K562 (cell line): ENCODE data around the gene MDH1B. TPM values are rescaled to one million over a fixed set of nuclear protein-coding genes. Genes with fewer than 3 reads are reported as not detected.

Experiments used
- ATAC-seq: fragments of 200-7000 bp; cut with Tn5 transposase; 3 replicates; pipeline ENCODE4 v1.9.1; 2020; ENCODE audit warnings: moderate library complexity
- BruUV-seq: library from RNA; stranded (reverse); fragments of 400-500 nt; replicated peaks from 2 replicates; lab custom pipeline; 2021; lab: Mats Ljungman, UMichigan
- CTCF ChIA-PET: fragments of 300-600 bp; formaldehyde crosslinking; extraction: SDS; loops from one replicate; lab custom pipeline; 2021; ENCODE audit warnings: low intra/inter-chr PET ratio; lab: Yijun Ruan, JAX
- POLR2A ChIA-PET: fragments of 300-600, 350-650 bp; sonication (Branson Sonifier 250); formaldehyde crosslinking; extraction: SDS; loops from one replicate; lab custom pipeline; 2021; ENCODE audit warnings: antibody characterized with exemption, inconsistent platforms; lab: Yijun Ruan, JAX
- DNase-seq, 4 experiments: peaks; one replicate each; pipeline versions ENCODE4 v3.0.0 to v3.0.0-alpha.2; 2011 to 2018; ENCODE audit warnings: low spot score in 3 of 4, mixed read lengths in 3 of 4; ENCODE audit errors: extremely low read depth in 1 of 4
- FAIRE-seq: peaks from 2 replicates; lab custom pipeline; 2011; peaks lifted over from hg19 to GRCh38; lab: Jason Lieb, UNC
- H2AFZ ChIP-seq: 2 replicates; pipeline ENCODE4 v1.6.0; 2011; ENCODE audit warnings: low read depth, low read length, control low read depth, inconsistent platforms
- H3K27ac ChIP-seq: fragments of 200-600 bp; 3 replicates; pipeline ENCODE4 v1.8.0; 2011; ENCODE audit warnings: low read depth, mild to moderate bottlenecking, control low read depth, inconsistent platforms, low read length, moderate library complexity, mixed read lengths; ENCODE audit errors: extremely low read depth
- H3K27me3 ChIP-seq, 2 experiments: fragments of 300-600 bp in 1 of 2; 2 replicates in 1 of 2; 3 replicates in 1 of 2; pipeline versions ENCODE4 v1.6.0 to v1.8.0; 2011; ENCODE audit warnings: inconsistent platforms in 2 of 2, low read length in 2 of 2, mild to moderate bottlenecking in 1 of 2, mixed read lengths in 1 of 2, moderate library complexity in 1 of 2; ENCODE audit not compliant: control insufficient read depth in 2 of 2, insufficient read depth in 2 of 2
- H3K36me3 ChIP-seq: fragments of 300-600 bp; 3 replicates; pipeline ENCODE4 v1.8.0; 2011; ENCODE audit warnings: mild to moderate bottlenecking, low read length, inconsistent platforms; ENCODE audit not compliant: control insufficient read depth, insufficient read depth
- H3K4me1 ChIP-seq, 2 experiments: fragments of 200-600 bp in 1 of 2; replicated peaks in 1 of 2; 2 replicates in 1 of 2; 3 replicates in 1 of 2; pipeline versions ENCODE4 v1.5.1 to v1.8.0; 2011; ENCODE audit warnings: inconsistent platforms in 2 of 2, low read length in 2 of 2, mild to moderate bottlenecking in 1 of 2, mixed read lengths in 1 of 2, moderate library complexity in 1 of 2; ENCODE audit not compliant: control insufficient read depth in 2 of 2, insufficient read depth in 2 of 2
- H3K4me2 ChIP-seq: 2 replicates; pipeline ENCODE4 v1.6.1; 2011; ENCODE audit warnings: low read length, control low read depth, inconsistent platforms, mixed read lengths; ENCODE audit not compliant: insufficient read depth
- H3K4me3 ChIP-seq: fragments of 200-600 bp; sonication (generic), shearing (Covaris generic); 2 replicates; pipeline ENCODE4 v1.5.1; 2016; ENCODE audit warnings: control low read depth, inconsistent platforms
- H3K79me2 ChIP-seq: fragments of 200-600 bp; 3 replicates; pipeline ENCODE4 v1.8.0; 2011; ENCODE audit warnings: low read length, inconsistent platforms; ENCODE audit not compliant: control insufficient read depth, insufficient read depth
- H3K9ac ChIP-seq, 2 experiments: 2 replicates each; pipeline versions ENCODE4 v1.6.0 to v1.6.1; 2011; ENCODE audit warnings: low read depth in 2 of 2, low read length in 2 of 2, control low read depth in 1 of 2, inconsistent platforms in 1 of 2, mild to moderate bottlenecking in 1 of 2, mixed read lengths in 1 of 2; ENCODE audit not compliant: insufficient read depth in 1 of 2
- H3K9me1 ChIP-seq: one replicate; pipeline ENCODE4 v1.6.0; 2011; ENCODE audit warnings: inconsistent platforms, mild to moderate bottlenecking, low read length, moderate library complexity; ENCODE audit not compliant: control insufficient read depth, insufficient read depth
- H3K9me3 ChIP-seq: replicated peaks from 2 replicates; pipeline ENCODE4 v1.5.1; 2011; ENCODE audit warnings: low read depth, low read length, inconsistent platforms; ENCODE audit not compliant: control insufficient read depth, insufficient read depth
- H4K20me1 ChIP-seq: replicated peaks from 2 replicates; pipeline ENCODE4 v1.6.1; 2011; ENCODE audit warnings: low read length, inconsistent platforms, mixed read lengths; ENCODE audit not compliant: control insufficient read depth, insufficient read depth
- AFF1 ChIP-seq, 2 experiments: fragments of 450-650 bp; IDR thresholded peaks; 2 replicates each; pipeline ENCODE4 v1.6.1; 2018; ENCODE audit warnings: mild to moderate bottlenecking in 2 of 2, low read depth in 1 of 2; ENCODE audit not compliant: partially characterized antibody in 2 of 2
- BRD4 ChIP-seq: fragments of 200-600 bp; sonication (generic); IDR thresholded peaks from 2 replicates; pipeline ENCODE4 v1.6.1; 2017; ENCODE audit warnings: inconsistent platforms
- ESRRA ChIP-seq: fragments of 450-650 bp; IDR thresholded peaks from 2 replicates; pipeline ENCODE4 v1.6.1; 2014; ENCODE audit warnings: low read depth, mild to moderate bottlenecking, moderate library complexity, borderline replicate concordance
- ETV1 ChIP-seq: fragments of 450-650 bp; conservative IDR thresholded peaks from 2 replicates; pipeline ENCODE4 v1.6.1; 2016; ENCODE audit warnings: missing genetic modification characterization, control low read depth, low read depth, missing compliant biosample characterization
- LCOR ChIP-seq: sonication (generic); formaldehyde crosslinking; IDR thresholded peaks from 2 replicates; pipeline ENCODE4 v1.8.0; 2022; ENCODE audit warnings: mild to moderate bottlenecking, missing genetic modification reagents
- PHTF2 ChIP-seq: fragments of 250-450 bp; sonication (Bioruptor Pico); IDR thresholded peaks from 2 replicates; pipeline ENCODE4 v1.5.0; 2021; ENCODE audit warnings: mild to moderate bottlenecking
- SMARCB1 ChIP-seq: IDR thresholded peaks from 2 replicates; pipeline ENCODE4 v1.6.1; 2011; ENCODE audit warnings: improper control_type of control experiment, low read depth; ENCODE audit not compliant: insufficient read length
- WGBS: fragments of 100-300 bp; shearing (Covaris generic); methylation state at CpG from one replicate; pipeline ENCODE4 v1.1.6; 2016; ENCODE audit warnings: low coverage, mixed read lengths; ENCODE audit not compliant: insufficient coverage; ENCODE audit errors: missing lambda C conversion rate; 5-methylcytosine and 5-hydroxymethylcytosine counted together
- in situ Hi-C: fragments of 300-500 bp; cut with MboI; formaldehyde crosslinking; loops from 4 replicates; pipeline ENCODE4 v1.15.0; 2018; ENCODE audit warnings: inconsistent platforms, mixed read lengths
- intact Hi-C: fragments of 100-400 bp; cut with micrococcal nuclease; formaldehyde crosslinking; loops from 2 replicates; pipeline ENCODE4 v1.14.2; 2022
- polyA plus RNA-seq, 8 experiments: library from polyadenylated mRNA; depleted of rRNA in 4 of 8; stranded (reverse) in 5 of 8; unstranded in 3 of 8; fragments of >200 nt; fragmentation: Nextera tagmentation in 2 of 8; fragmentation: Illumina TruSeq in 1 of 8; extraction: Ambion mirVana in 2 of 8; extraction: Trizol in 1 of 8; gene quantifications; 2 replicates each; pipeline versions ENCODE4 v1.2.1 to v1.2.3, GENCODE V29; 2011 to 2014; ENCODE audit warnings: inconsistent platforms in 1 of 8, missing spikeins in 1 of 8
- total RNA-seq, 7 experiments: library from RNA; depleted of rRNA in 6 of 7; stranded (reverse); fragments of >200 nt in 6 of 7; fragmentation: Illumina TruSeq in 2 of 7; extraction: Trizol in 2 of 7; gene quantifications; 2 replicates each; pipeline versions ENCODE4 v1.2.1 to v1.2.3, GENCODE V29; 2011 to 2021; ENCODE audit warnings: low replicate concordance in 1 of 7
- TF ChIP-seq, protein P1 (sequence below): IDR thresholded peaks from 2 replicates; pipeline ENCODE4 v1.6.1; 2011; ENCODE audit warnings: borderline replicate concordance, low read depth, mild to moderate bottlenecking, moderate library complexity, low read length; ENCODE audit not compliant: insufficient read depth, poor library complexity, severe bottlenecking

MDH1B gene
- total and polyA plus RNA-seq, 9 of the 15 experiments (the other 6 are each of a cell fraction or from before 2014, with no cell fraction given) = 0.06 to 0.16 (median 0.14) TPM; not detected in 5

DNA sequence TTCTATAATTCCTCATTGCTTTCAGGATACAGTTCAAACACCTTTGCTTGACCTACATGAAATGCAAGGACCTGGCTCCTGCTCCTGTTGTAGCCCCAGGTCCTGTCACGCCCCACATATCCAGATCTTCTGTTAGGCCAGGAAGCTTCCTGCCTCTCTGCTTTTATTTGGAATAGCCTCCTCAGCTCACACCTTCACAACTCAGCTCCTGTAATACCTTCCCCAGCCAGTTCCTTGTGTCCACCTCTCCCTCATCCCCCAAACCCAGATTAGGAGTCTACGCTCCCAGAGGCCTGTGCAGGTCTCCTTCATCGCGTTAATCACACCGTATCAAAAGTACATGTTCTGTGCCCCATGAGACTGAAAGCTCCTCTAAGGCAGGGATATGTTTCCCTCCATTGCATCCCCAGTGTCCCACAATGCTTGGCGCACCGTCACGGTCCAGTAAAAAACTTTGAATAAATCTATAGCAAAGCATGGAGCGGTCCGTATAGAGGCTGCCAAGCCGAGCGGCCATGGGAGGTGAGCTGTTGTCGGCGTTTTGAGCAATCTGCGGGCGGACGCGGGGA, 371 bp downstream of the MDH1B start:
- Histone ChIP-seq H3K9me3 (no peaks in the 10 kb centered on the region), H3K4me3 (peak overlapping the region; percentile 57), H3K27ac (peak overlapping the region; percentile 91; the same call in 2 of the 3 replicates), H4K20me1 (no peaks in the 10 kb centered on the region), H3K36me3 (peaks cover 30% of the 10 kb centered on the region), H3K79me2 (peaks cover 38% of the 10 kb centered on the region), H3K4me1 (peaks cover 3% of the 10 kb centered on the region in 2 experiments; a peak in 3 of 5 replicates), H2AFZ (peak overlapping the region; percentile 100), H3K9ac (peak overlapping the region; percentile 91 to 94), H3K4me2 (peak overlapping the region; percentile 87), H3K9me1 (no peaks in the 10 kb centered on the region), H3K27me3 (no peaks in the 10 kb centered on the region)
- POLR2A ChIA-PET = no interaction called here
- TF ChIP-seq ETV1 (tag) (no peak), LCOR (0 out of 2 replicates have a peak, but pooled peaks have one; percentile 79), ESRRA (no peak)
- ATAC-seq = peak; percentile 9; the same call in 2 of the 3 replicates
- CTCF ChIA-PET = no interaction called here
- no peak for FAIRE-seq
- 11% methylated on average over 18 of the region's 18 CpGs for WGBS
- intact Hi-C loops (no loop called here), in situ Hi-C loops (no loop called here)
- no TSS peak for BruUV-seq
- no peak for DNase-seq

GRCh38 chr2:206756816-206757215, 8.3 kb downstream of the MDH1B start:
- H3K36me3 ChIP-seq = no peaks in the 10 kb centered on the region
- H3K79me2 ChIP-seq = no peaks in the 10 kb centered on the region
- intact Hi-C loops = no loop called here
- no peaks in the 10 kb centered on the region for H3K9me1 ChIP-seq
- WGBS = 0% methylated on average over 1 of the region's 1 CpG
- in situ Hi-C loops = no loop called here
- no peak overlapping the region for H2AFZ ChIP-seq
- H3K4me3 ChIP-seq = no peak overlapping the region
- FAIRE-seq (no peak), DNase-seq (no peak), ATAC-seq (no peak)
- no peak overlapping the region for H3K9ac ChIP-seq
- ChIA-PET POLR2A (no interaction called here), CTCF (no interaction called here)
- H3K9me3 ChIP-seq = no peaks in the 10 kb centered on the region
- H3K4me2 ChIP-seq = no peak overlapping the region
- no peaks in the 10 kb centered on the region for H3K4me1 ChIP-seq
- H4K20me1 ChIP-seq = no peaks in the 10 kb centered on the region
- no TSS peak for BruUV-seq
- peaks cover 0 to 9% of the 10 kb centered on the region in 2 experiments; a peak in 3 of 5 replicates for H3K27me3 ChIP-seq
- no peak overlapping the region for H3K27ac ChIP-seq
- no peak for TF ChIP-seq PHTF2 (CRISPR knock-in tag)
- no peak for TF ChIP-seq AFF1 (IDR thresholded peaks at IDR 0.05; ENCODE audit: low read depth in 1 of 2, partially characterized antibody in 2 of 2)
- TF ChIP-seq, protein P1, sequence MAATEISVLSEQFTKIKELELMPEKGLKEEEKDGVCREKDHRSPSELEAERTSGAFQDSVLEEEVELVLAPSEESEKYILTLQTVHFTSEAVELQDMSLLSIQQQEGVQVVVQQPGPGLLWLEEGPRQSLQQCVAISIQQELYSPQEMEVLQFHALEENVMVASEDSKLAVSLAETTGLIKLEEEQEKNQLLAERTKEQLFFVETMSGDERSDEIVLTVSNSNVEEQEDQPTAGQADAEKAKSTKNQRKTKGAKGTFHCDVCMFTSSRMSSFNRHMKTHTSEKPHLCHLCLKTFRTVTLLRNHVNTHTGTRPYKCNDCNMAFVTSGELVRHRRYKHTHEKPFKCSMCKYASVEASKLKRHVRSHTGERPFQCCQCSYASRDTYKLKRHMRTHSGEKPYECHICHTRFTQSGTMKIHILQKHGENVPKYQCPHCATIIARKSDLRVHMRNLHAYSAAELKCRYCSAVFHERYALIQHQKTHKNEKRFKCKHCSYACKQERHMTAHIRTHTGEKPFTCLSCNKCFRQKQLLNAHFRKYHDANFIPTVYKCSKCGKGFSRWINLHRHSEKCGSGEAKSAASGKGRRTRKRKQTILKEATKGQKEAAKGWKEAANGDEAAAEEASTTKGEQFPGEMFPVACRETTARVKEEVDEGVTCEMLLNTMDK = no peak
- TF ChIP-seq BRD4 = no peak
- no peak for TF ChIP-seq SMARCB1
